ENCODE measurements around the gene SH3BP4. TPM values are rescaled to one million over a fixed set of nuclear protein-coding genes. Genes with fewer than 3 reads are reported as not detected.

SH3BP4 gene
- polyA plus RNA-seq, 1 experiment = 224 TPM

DNA sequence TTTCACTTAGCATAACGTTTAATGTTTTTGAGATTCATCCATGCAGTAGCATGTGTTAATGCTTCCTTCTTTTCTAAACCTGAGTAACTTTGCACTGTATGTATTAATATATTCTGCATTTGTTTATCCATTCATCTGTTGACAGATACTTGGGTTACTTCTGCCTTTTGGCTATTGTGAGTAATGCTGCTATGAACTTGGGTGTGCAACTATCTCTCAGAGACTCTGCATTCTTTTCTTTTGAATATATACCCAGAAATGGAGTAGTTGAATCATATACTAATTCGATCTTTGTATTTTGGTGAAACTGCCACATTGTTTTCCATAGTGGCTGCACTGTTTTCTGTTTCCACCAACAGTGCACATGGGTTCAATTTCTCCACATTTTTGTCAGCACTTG lies 128.3 kb downstream of the SH3BP4 start:
- DNase-seq (ENCODE audit: low read depth, low spot score) = no peak
- H3K4me3 ChIP-seq (ENCODE audit: low read depth, low read length) = no peak overlapping the region
- H3K9me3 ChIP-seq (ENCODE audit: control insufficient read depth, insufficient read depth, low read length) = peaks cover 4% of the 10 kb centered on the region; the same call in 1 of the 2 replicates
- no peaks in the 10 kb centered on the region for H3K27me3 ChIP-seq (ENCODE audit: control insufficient read depth, insufficient read depth, low read length)
- POLR2A ChIA-PET = no interaction called here
- CTCF ChIA-PET = interaction anchor here (0.6 kb wide), 1 partner anchor 328 kb away, joined by 4 read pairs; no protein-coding TSS in a partner anchor
- H3K27ac ChIP-seq (ENCODE audit: low read depth, low read length) = no peak overlapping the region
- TF ChIP-seq, protein P1, sequence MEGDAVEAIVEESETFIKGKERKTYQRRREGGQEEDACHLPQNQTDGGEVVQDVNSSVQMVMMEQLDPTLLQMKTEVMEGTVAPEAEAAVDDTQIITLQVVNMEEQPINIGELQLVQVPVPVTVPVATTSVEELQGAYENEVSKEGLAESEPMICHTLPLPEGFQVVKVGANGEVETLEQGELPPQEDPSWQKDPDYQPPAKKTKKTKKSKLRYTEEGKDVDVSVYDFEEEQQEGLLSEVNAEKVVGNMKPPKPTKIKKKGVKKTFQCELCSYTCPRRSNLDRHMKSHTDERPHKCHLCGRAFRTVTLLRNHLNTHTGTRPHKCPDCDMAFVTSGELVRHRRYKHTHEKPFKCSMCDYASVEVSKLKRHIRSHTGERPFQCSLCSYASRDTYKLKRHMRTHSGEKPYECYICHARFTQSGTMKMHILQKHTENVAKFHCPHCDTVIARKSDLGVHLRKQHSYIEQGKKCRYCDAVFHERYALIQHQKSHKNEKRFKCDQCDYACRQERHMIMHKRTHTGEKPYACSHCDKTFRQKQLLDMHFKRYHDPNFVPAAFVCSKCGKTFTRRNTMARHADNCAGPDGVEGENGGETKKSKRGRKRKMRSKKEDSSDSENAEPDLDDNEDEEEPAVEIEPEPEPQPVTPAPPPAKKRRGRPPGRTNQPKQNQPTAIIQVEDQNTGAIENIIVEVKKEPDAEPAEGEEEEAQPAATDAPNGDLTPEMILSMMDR (IDR thresholded peaks at IDR 0.05; ENCODE audit: low read depth, low read length) = no peak

DNA sequence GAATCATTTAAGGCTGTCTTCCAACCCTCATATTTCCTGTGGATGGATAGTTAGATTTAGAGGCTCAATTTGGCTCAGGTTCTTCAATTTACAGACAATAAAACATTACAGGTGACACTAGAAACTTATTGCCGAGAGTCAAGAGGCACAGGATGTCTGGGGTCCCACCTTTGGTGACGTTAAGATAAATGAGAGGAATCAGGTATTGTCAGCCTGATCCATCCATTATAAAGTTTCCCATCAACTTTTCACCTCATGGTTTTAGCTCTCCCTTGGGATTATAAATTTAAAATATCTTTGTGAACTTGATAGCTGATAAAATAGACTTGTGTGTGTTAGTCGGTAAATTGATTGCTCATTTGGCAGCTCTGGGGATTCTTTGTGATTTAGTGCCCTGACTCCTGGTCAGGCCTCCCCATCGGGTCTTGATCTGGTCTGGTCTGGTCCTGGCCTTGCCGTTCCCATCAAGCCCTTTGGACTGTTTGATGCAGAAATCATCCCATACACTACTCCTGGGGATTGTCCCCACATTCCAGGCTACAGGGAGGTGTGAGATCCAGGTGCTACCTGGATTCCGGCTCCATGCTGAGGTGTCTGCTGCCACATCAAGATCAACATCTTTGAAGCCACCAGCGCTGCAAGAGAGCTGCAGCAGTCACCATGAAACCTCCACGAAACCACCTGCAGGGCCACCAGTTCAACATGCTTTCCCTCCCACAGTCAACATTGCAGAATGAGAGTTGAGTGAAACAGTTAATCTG lies 130.9 kb downstream of the SH3BP4 start:
- no peak for DNase-seq (ENCODE audit: low read depth, low spot score)
- ChIA-PET POLR2A (no interaction called here), CTCF (no interaction called here)
- Histone ChIP-seq H3K27ac (ENCODE audit: low read depth, low read length) (no peak overlapping the region), H3K9me3 (ENCODE audit: control insufficient read depth, insufficient read depth, low read length) (peaks cover 4% of the 10 kb centered on the region; the same call in 1 of the 2 replicates), H3K4me3 (ENCODE audit: low read depth, low read length) (no peak overlapping the region), H3K27me3 (ENCODE audit: control insufficient read depth, insufficient read depth, low read length) (no peaks in the 10 kb centered on the region)
- TF ChIP-seq, protein P1 (IDR thresholded peaks at IDR 0.05; ENCODE audit: low read depth, low read length) = no peak

DNA sequence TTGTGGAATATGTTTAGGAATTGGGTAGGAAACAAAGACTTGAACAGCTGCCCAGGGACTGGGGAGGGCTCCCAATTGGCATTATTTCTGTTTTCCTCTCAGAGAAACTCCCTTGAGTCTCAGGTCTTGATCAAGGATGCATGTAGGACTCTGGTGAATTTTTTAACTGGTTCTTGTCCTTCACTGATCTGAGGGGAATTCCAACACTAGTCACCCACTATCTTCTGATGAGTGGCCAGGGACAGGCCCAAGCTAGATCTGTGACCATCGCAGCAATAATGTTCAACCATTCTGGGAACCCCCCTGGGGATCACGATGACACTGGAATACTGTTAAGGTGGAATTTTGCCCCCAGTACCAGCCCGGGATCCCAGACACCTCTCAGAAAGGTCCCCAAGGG lies 132.0 kb downstream of the SH3BP4 start:
- Histone ChIP-seq H3K27me3 (ENCODE audit: control insufficient read depth, insufficient read depth, low read length) (no peaks in the 10 kb centered on the region), H3K27ac (ENCODE audit: low read depth, low read length) (no peak overlapping the region), H3K9me3 (ENCODE audit: control insufficient read depth, insufficient read depth, low read length) (peaks cover 4% of the 10 kb centered on the region; the same call in 1 of the 2 replicates), H3K4me3 (ENCODE audit: low read depth, low read length) (no peak overlapping the region)
- ChIA-PET CTCF (no interaction called here), POLR2A (no interaction called here)
- TF ChIP-seq, protein P1 (IDR thresholded peaks at IDR 0.05; ENCODE audit: low read depth, low read length) = no peak
- no peak for DNase-seq (ENCODE audit: low read depth, low spot score)

DNA sequence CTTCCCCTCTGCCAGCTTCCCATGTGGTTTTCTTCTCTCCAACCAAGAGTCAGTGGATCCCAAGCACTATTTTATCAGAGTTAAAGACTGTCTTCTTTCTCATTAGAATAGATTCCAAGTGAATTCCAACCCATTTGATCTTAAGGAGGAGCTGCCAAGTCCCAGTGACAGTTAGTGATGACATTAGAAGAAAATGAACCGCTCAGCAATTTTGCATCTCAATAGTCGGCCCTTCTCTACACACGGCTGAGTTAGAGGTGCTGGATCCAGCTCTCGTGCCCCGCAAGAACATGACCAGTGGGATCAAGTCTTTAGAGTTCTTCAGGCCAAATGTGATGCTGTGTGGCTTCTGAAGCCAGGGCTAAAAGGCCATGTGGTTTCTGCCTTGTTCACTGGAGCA lies 132.6 kb downstream of the SH3BP4 start:
- DNase-seq (ENCODE audit: low read depth, low spot score) = no peak
- CTCF ChIA-PET = interaction anchor here (1.2 kb wide), 1 partner anchor 539 kb away, joined by 3 read pairs; no protein-coding TSS in a partner anchor
- TF ChIP-seq, protein P1 (IDR thresholded peaks at IDR 0.05; ENCODE audit: low read depth, low read length) = no peak
- no peak overlapping the region for H3K4me3 ChIP-seq (ENCODE audit: low read depth, low read length)
- H3K27me3 ChIP-seq (ENCODE audit: control insufficient read depth, insufficient read depth, low read length) = no peaks in the 10 kb centered on the region
- POLR2A ChIA-PET = no interaction called here
- peaks cover 4% of the 10 kb centered on the region; the same call in 1 of the 2 replicates for H3K9me3 ChIP-seq (ENCODE audit: control insufficient read depth, insufficient read depth, low read length)
- no peak overlapping the region for H3K27ac ChIP-seq (ENCODE audit: low read depth, low read length)

DNA sequence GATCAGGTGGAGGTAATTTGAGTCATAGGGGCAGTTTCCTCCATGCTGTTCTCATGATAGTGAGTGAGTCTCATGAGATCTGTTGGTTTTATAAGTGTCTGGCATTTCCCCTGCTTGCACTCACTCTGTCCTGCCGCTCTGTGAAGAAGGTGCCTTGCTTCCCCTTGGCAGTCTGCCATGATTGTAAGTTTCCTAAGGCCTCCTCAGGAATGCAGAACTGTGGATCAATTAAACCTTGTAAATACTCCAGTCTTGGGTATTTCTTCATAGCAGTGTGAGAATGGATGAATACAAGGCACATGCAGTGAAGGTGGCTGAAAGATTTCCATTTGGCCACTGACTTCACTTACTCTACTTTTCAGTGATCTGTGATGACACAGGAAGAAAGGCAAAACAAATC lies 133.7 kb downstream of the SH3BP4 start:
- peaks cover 4% of the 10 kb centered on the region; the same call in 1 of the 2 replicates for H3K9me3 ChIP-seq (ENCODE audit: control insufficient read depth, insufficient read depth, low read length)
- no peaks in the 10 kb centered on the region for H3K27me3 ChIP-seq (ENCODE audit: control insufficient read depth, insufficient read depth, low read length)
- DNase-seq (ENCODE audit: low read depth, low spot score) = no peak
- ChIA-PET CTCF (interaction anchor here (1.2 kb wide), 1 partner anchor 540 kb away, joined by 3 read pairs; no protein-coding TSS in a partner anchor), POLR2A (no interaction called here)
- H3K4me3 ChIP-seq (ENCODE audit: low read depth, low read length) = no peak overlapping the region
- H3K27ac ChIP-seq (ENCODE audit: low read depth, low read length) = no peak overlapping the region
- TF ChIP-seq, protein P1 (IDR thresholded peaks at IDR 0.05; ENCODE audit: low read depth, low read length) = no peak
